Breast epithelium (tissue), 4 donors: Measurements from ENCODE around the gene PHACTR4. TPM values are rescaled to one million over a fixed set of nuclear protein-coding genes. Genes with fewer than 3 reads are reported as not detected.
A peak's percentile ranks its signal among the peaks of the same experiment; 100 is the strongest.
"Not testable (repeated sequence)": the region's sequence is repeated elsewhere in the genome, so short reads cannot be mapped to it uniquely, and the experiment has no call there.

Experiments used
- DNase-seq, 2 donors: peaks; one replicate each; pipeline ENCODE4 v3.0.0-alpha.2; 2019; ENCODE audit warnings: low spot score in 2 of 2
- H3K27ac ChIP-seq, 2 donors: fragments of 200-600 bp; sonication (generic) in 1 of 2; one replicate each; pipeline ENCODE4 v1.5.1; 2016 to 2019; ENCODE audit warnings: mild to moderate bottlenecking in 1 of 2
- H3K27me3 ChIP-seq, 2 donors: fragments of 200-600 bp; sonication (generic) in 1 of 2; one replicate each; pipeline versions ENCODE4 v1.5.1 to v1.6.0; 2017 to 2019; ENCODE audit warnings: control low read depth in 1 of 2, mild to moderate bottlenecking in 1 of 2
- H3K36me3 ChIP-seq: fragments of 200-600 bp; one replicate; pipeline ENCODE4 v1.5.1; 2019
- H3K4me1 ChIP-seq, 2 donors: fragments of 200-600 bp; sonication (generic); one replicate each; pipeline ENCODE4 v1.5.1; 2016 to 2019; ENCODE audit warnings: control low read depth in 1 of 2
- H3K4me3 ChIP-seq, 3 donors: fragments of 200-600 bp; sonication (generic); 1 replicate in 2 of 3; 2 replicates in 1 of 3; pipeline ENCODE4 v1.5.1; 2016 to 2019; ENCODE audit warnings: mild to moderate bottlenecking in 3 of 3, moderate library complexity in 2 of 3
- H3K9me3 ChIP-seq, 2 donors: fragments of 200-600 bp; sonication (generic) in 1 of 2; one replicate each; pipeline ENCODE4 v1.5.1; 2016 to 2019; ENCODE audit warnings: control low read depth in 1 of 2
- POLR2A ChIP-seq: fragments of 450-650 bp; IDR thresholded peaks from one replicate; pipeline ENCODE4 v1.6.1; 2016; ENCODE audit warnings: antibody characterized with exemption, mild to moderate bottlenecking, moderate library complexity
- POLR2AphosphoS5 ChIP-seq, 3 donors: sonication (generic); formaldehyde crosslinking; IDR thresholded peaks; one replicate each; pipeline ENCODE4 v1.6.1; 2017; ENCODE audit warnings: antibody characterized with exemption in 3 of 3
- intact Hi-C: fragments of 100-400 bp; cut with DNase I; formaldehyde crosslinking; loops from one replicate; pipeline ENCODE4 v1.15.1; 2023; ENCODE audit warnings: low total_unique reads
- total RNA-seq, 3 donors: library from RNA; depleted of rRNA; stranded (reverse); fragments of >200 nt; gene quantifications; one replicate each; pipeline ENCODE4 v1.1.0, GENCODE V29; 2016
- TF ChIP-seq, protein P1 (sequence below), 3 donors: fragments of 450-650 bp; IDR thresholded peaks; one replicate each; pipeline ENCODE4 v1.5.1; 2016 to 2017; ENCODE audit warnings: antibody characterized with exemption in 3 of 3, mild to moderate bottlenecking in 3 of 3, moderate library complexity in 3 of 3

Gene PHACTR4
- total RNA-seq, 3 donors from 2014 or later, result 17.1 to 29.6 (median 25.9) TPM

DNA sequence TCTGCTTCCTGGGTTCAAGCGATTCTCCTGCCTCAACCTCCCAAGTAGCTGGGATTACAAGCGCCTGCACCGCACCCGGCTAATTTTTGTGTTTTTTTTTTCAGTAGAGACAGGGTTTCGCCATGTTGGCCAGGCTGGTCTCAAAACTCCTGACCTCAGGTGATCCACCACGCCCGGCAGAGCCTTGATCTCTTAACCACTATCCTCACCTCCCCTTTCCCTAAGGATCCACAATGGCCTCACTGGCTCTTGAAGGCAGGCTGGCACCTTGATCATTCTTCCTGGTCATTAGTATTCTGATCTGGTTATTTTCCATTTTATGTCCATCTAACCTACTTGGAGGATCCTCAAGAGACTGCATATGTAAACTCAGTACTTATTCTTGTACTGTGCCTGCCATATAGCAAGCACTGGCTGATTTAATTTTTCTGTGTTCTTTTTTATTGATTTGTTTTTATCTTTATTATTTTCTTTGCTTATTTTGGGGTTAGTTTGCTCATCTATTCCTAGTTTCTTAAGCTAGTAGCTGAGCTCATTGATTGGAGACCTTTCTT, 142.6 kb downstream of the PHACTR4 start:
- intact Hi-C loops, result no loop called here
- Histone ChIP-seq H3K27me3 (no peaks in the 10 kb centered on the region), H3K4me1 (peaks cover 0 to 33% of the 10 kb centered on the region in 2 donors), H3K9me3 (no peaks in the 10 kb centered on the region), H3K36me3 (no peaks in the 10 kb centered on the region), H3K27ac (peak overlapping the region in 1 of 2 donors; percentile 33), H3K4me3 (no peak overlapping the region)
- no peak for TF ChIP-seq POLR2A
- TF ChIP-seq, protein P1, sequence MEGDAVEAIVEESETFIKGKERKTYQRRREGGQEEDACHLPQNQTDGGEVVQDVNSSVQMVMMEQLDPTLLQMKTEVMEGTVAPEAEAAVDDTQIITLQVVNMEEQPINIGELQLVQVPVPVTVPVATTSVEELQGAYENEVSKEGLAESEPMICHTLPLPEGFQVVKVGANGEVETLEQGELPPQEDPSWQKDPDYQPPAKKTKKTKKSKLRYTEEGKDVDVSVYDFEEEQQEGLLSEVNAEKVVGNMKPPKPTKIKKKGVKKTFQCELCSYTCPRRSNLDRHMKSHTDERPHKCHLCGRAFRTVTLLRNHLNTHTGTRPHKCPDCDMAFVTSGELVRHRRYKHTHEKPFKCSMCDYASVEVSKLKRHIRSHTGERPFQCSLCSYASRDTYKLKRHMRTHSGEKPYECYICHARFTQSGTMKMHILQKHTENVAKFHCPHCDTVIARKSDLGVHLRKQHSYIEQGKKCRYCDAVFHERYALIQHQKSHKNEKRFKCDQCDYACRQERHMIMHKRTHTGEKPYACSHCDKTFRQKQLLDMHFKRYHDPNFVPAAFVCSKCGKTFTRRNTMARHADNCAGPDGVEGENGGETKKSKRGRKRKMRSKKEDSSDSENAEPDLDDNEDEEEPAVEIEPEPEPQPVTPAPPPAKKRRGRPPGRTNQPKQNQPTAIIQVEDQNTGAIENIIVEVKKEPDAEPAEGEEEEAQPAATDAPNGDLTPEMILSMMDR (IDR thresholded peaks at IDR 0.05), result no peak
- no peak for DNase-seq

DNA sequence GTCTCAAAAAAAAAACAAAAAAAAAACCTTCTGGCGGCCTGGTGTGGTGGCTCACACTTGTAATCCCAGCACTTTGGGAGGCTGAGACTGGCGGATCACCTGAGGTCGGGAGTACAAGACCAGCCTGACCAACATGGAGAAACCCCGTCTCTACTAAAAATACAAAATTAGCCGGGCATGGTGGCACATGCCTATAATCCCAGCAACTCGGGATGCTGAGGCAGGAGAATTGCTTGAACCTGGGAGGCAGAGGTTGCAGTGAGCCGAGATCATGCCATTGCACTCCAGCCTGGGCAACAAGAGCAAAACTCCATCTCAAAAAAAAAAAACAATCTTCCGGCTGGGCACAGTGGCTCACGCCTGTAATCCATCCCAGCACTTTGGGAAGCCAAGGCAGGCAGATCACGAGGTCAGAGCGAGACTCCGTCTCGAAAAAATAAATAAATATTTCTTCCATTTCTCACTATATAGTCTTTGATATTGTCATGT, 144.9 kb downstream of the PHACTR4 start:
- peaks cover 3 to 17% of the 10 kb centered on the region in 2 donors for H3K4me1 ChIP-seq
- H3K27ac ChIP-seq, H3K36me3 ChIP-seq, H3K9me3 ChIP-seq, H3K4me3 ChIP-seq, H3K27me3 ChIP-seq, intact Hi-C loops, DNase-seq: not testable (repeated sequence)

DNA sequence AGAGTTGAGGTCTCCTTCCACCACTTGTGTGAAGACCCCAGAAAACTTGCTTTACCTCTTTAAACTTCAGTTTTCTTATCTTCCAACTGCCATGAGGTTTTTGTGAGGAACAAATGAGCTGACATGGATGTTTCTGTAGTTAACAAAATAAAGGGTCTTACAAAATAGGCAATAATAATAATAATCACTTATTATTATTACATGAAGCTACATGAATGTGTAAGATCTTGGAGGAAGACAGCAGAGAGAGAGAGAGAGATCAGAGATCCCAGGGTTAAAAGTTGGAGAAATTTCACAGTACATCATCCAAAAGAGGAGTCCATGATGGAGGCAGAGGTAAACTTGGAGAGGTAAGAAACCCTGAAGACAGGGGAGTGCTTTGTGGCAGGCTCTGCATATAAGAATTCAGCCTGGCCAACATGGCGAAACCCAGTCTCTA, 147.0 kb downstream of the PHACTR4 start:
- Histone ChIP-seq H3K27me3 (no peaks in the 10 kb centered on the region), H3K4me3 (no peak overlapping the region), H3K4me1 (peaks cover 3 to 8% of the 10 kb centered on the region in 2 donors), H3K36me3 (no peaks in the 10 kb centered on the region), H3K27ac (no peak overlapping the region), H3K9me3 (no peaks in the 10 kb centered on the region)
- DNase-seq, result no peak
- intact Hi-C loops, result no loop called here
- TF ChIP-seq, protein P1 (IDR thresholded peaks at IDR 0.05), result no peak
- TF ChIP-seq POLR2AphosphoS5 (IDR thresholded peaks at IDR 0.05) (no peak), POLR2A (no peak)

DNA sequence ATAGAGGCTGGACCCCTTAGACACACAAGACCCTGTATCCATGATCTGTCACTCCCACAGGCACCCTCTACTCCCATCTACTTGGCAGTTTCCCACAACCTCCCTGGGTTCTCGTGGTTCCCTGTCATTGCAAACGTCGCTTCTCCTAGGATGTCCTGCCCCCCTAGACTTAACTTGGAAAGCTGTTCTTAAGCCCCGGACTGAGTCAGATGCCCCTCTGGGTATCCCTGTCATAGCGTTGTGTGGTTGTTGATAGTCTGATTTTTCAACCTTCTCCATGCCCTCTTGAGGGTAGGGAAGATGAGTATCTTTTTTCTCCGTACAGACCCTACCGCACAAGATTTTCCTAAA, 148.1 kb downstream of the PHACTR4 start:
- Histone ChIP-seq H3K36me3 (no peaks in the 10 kb centered on the region), H3K4me3 (peak overlapping the region; percentile 56 to 75 (median 67)), H3K27me3 (no peaks in the 10 kb centered on the region), H3K4me1 (peaks cover 3 to 8% of the 10 kb centered on the region in 2 donors), H3K9me3 (no peaks in the 10 kb centered on the region), H3K27ac (peak overlapping the region; percentile 67 to 88)
- DNase-seq, result no peak
- TF ChIP-seq POLR2A (no peak), POLR2AphosphoS5 (IDR thresholded peaks at IDR 0.05) (no peak)
- TF ChIP-seq, protein P1 (IDR thresholded peaks at IDR 0.05), result no peak
- intact Hi-C loops, result no loop called here

DNA sequence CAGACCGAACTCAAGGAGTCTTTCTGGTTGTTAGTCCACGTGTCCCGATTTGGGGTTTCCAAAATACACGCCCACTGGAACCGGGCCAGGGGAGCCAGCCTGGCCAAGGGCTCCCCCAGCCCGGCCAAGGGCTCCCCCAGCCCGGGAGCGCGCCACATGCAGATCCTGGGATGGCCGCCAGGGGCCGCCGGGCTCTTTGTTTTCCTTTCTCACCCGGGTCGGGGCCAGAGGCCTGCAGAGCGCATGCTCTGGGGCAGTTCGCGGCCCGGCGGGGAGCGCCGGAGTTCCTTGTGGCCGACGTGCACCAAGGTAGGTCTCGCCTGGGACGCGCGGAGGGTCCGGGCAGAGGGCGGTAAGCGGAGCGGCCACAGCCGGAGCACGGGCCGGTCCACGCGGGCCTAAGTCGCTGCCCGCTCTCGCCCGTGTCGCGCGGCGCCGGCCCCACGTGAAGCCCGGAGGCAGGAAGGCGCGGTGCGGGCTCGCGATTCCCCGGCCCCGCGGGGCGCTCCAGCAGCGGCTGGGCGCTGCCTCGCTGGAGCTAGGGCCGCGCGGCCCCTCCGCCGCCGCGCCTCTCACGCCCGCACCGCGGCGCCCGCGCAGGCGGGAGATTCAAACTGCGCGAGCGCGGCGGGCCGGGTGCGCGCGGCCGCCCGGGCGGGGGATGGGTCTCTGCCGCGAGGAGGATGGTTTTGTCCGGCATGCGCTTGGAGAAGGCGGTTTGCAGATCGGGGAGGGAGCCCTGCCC, 148.6 kb downstream of the PHACTR4 start:
- Histone ChIP-seq H3K4me3 (peak overlapping the region; percentile 56 to 75 (median 67)), H3K36me3 (no peaks in the 10 kb centered on the region), H3K27ac (peak overlapping the region; percentile 67 to 88), H3K4me1 (peaks cover 3 to 8% of the 10 kb centered on the region in 2 donors), H3K27me3 (no peaks in the 10 kb centered on the region), H3K9me3 (no peaks in the 10 kb centered on the region)
- TF ChIP-seq POLR2A, result peak; percentile 30
- TF ChIP-seq, protein P1 (IDR thresholded peaks at IDR 0.05), result peak; percentile 96 to 99 (median 99)
- peak; percentile 55 to 61 (median 60) for TF ChIP-seq POLR2AphosphoS5 (IDR thresholded peaks at IDR 0.05)
- intact Hi-C loops, result no loop called here
- peak; percentile 81 to 92 for DNase-seq
